Neural cell (in vitro differentiated cells): ENCODE data around the gene C2orf42. TPM values are rescaled to one million over a fixed set of nuclear protein-coding genes. Genes with fewer than 3 reads are reported as not detected.
"Not testable (repeated sequence)": the region's sequence is repeated elsewhere in the genome, so short reads cannot be mapped to it uniquely, and the experiment has no call there.

Experiments used
- H2AFZ ChIP-seq: fragments of 200-600, 300-800 bp; sonication (generic), shearing (Covaris generic); 2 replicates; pipeline ENCODE4 v1.6.0; 2014; ENCODE audit warnings: low read depth, mild to moderate bottlenecking, antibody characterized with exemption, low read length, moderate library complexity
- H3F3A ChIP-seq: fragments of 200-600 bp; shearing (Covaris generic); 2 replicates; pipeline ENCODE4 v1.6.1; 2016; ENCODE audit warnings: mild to moderate bottlenecking, moderate library complexity, mixed read lengths, antibody characterized with exemption, low read length; ENCODE audit not compliant: insufficient read depth, poor library complexity, severe bottlenecking
- H3K27ac ChIP-seq: fragments of 200-600, 300-800 bp; sonication (generic), shearing (Covaris generic); 2 replicates; pipeline ENCODE4 v1.5.1; 2014; ENCODE audit warnings: mild to moderate bottlenecking, low read length, moderate library complexity
- H3K27me3 ChIP-seq: fragments of 300-800, 200-600 bp; sonication (generic), shearing (Covaris generic); 2 replicates; pipeline ENCODE4 v1.6.0; 2014; ENCODE audit warnings: mild to moderate bottlenecking, low read depth, low read length, moderate library complexity; ENCODE audit not compliant: insufficient read depth
- H3K36me3 ChIP-seq: fragments of 300-800, 200-600 bp; sonication (generic), shearing (Covaris generic); 2 replicates; pipeline ENCODE4 v1.5.1; 2014; ENCODE audit warnings: mild to moderate bottlenecking, antibody characterized with exemption, low read length, moderate library complexity; ENCODE audit not compliant: insufficient read depth
- H3K4me2 ChIP-seq: fragments of 300-800, 200-600 bp; sonication (generic), shearing (Covaris generic); 2 replicates; pipeline ENCODE4 v1.6.0; 2014; ENCODE audit warnings: mild to moderate bottlenecking, low read length
- H3K4me3 ChIP-seq: fragments of 300-800, 200-600 bp; sonication (generic), shearing (Covaris generic); 2 replicates; pipeline ENCODE4 v1.5.1; 2014; ENCODE audit warnings: mild to moderate bottlenecking, low read length, moderate library complexity
- H3K79me2 ChIP-seq: fragments of 200-600 bp; shearing (Covaris generic); replicated peaks from 2 replicates; pipeline ENCODE4 v1.6.0; 2014; ENCODE audit warnings: mild to moderate bottlenecking, low read length, moderate library complexity; ENCODE audit not compliant: insufficient read depth
- H3K9ac ChIP-seq: fragments of 300-800, 200-600 bp; sonication (generic), shearing (Covaris generic); 2 replicates; pipeline ENCODE4 v1.6.1; 2016; ENCODE audit warnings: mild to moderate bottlenecking, low read length, mixed read lengths
- H3K9me2 ChIP-seq: fragments of 200-600 bp; shearing (Covaris generic); 2 replicates; pipeline ENCODE4 v1.6.1; 2016; ENCODE audit warnings: mild to moderate bottlenecking, low read length, mixed read lengths; ENCODE audit not compliant: insufficient read depth
- H3K9me3 ChIP-seq: fragments of 200-600, 300-800 bp; sonication (generic), shearing (Covaris generic); 2 replicates; pipeline ENCODE4 v1.6.1; 2016; ENCODE audit warnings: mild to moderate bottlenecking, mixed run types, low read length, moderate library complexity, mixed read lengths
- H4K20me1 ChIP-seq: fragments of 200-600 bp; shearing (Covaris generic); 2 replicates; pipeline ENCODE4 v1.6.1; 2016; ENCODE audit warnings: mild to moderate bottlenecking, mixed run types; ENCODE audit not compliant: insufficient read depth
- EP300 ChIP-seq: fragments of 450-650 bp; conservative IDR thresholded peaks from 2 replicates; pipeline ENCODE4 v1.6.1; 2014; ENCODE audit warnings: antibody characterized with exemption, mild to moderate bottlenecking, moderate library complexity; ENCODE audit not compliant: poor library complexity, severe bottlenecking
- EZH2 ChIP-seq: fragments of 200-600, 300-800 bp; shearing (Covaris generic), sonication (generic); IDR thresholded peaks from 2 replicates; pipeline ENCODE4 v1.6.1; 2014; ENCODE audit warnings: antibody characterized with exemption, low read length, borderline replicate concordance, mild to moderate bottlenecking; ENCODE audit not compliant: insufficient read depth, poor library complexity, severe bottlenecking
- MXI1 ChIP-seq: fragments of 450-650 bp; conservative IDR thresholded peaks from 2 replicates; pipeline ENCODE4 v1.6.1; 2014; ENCODE audit warnings: antibody characterized with exemption, mild to moderate bottlenecking; ENCODE audit not compliant: poor library complexity, severe bottlenecking
- POLR2AphosphoS5 ChIP-seq: IDR thresholded peaks from 2 replicates; pipeline ENCODE4 v1.6.1; 2012
- RAD21 ChIP-seq: fragments of 450-650 bp; conservative IDR thresholded peaks from 2 replicates; pipeline ENCODE4 v1.6.1; 2014; ENCODE audit warnings: antibody characterized with exemption, mild to moderate bottlenecking, moderate library complexity
- SMC3 ChIP-seq: fragments of 450-650 bp; conservative IDR thresholded peaks from 2 replicates; pipeline ENCODE4 v1.6.1; 2014; ENCODE audit warnings: antibody characterized with exemption, mild to moderate bottlenecking, moderate library complexity; ENCODE audit not compliant: poor library complexity
- TAF1 ChIP-seq: IDR thresholded peaks from 2 replicates; pipeline ENCODE4 v1.6.1; 2012; ENCODE audit warnings: low read depth
- polyA plus RNA-seq: library from polyadenylated mRNA; depleted of rRNA; stranded (reverse); fragments of >200 nt; gene quantifications from 2 replicates; pipeline ENCODE4 v1.2.3, GENCODE V29; 2014
- TF ChIP-seq, protein P1 (sequence below): IDR thresholded peaks from 2 replicates; pipeline ENCODE4 v1.6.1; 2012; ENCODE audit warnings: borderline replicate concordance
- TF ChIP-seq, protein P2 (sequence below): fragments of 450-650 bp; IDR thresholded peaks from 2 replicates; pipeline ENCODE4 v1.5.1; 2014; ENCODE audit warnings: antibody characterized with exemption, mild to moderate bottlenecking, moderate library complexity; ENCODE audit not compliant: poor library complexity, severe bottlenecking

C2orf42 gene
- polyA plus RNA-seq, 1 donor from 2014 or later, result 14.4 TPM

DNA sequence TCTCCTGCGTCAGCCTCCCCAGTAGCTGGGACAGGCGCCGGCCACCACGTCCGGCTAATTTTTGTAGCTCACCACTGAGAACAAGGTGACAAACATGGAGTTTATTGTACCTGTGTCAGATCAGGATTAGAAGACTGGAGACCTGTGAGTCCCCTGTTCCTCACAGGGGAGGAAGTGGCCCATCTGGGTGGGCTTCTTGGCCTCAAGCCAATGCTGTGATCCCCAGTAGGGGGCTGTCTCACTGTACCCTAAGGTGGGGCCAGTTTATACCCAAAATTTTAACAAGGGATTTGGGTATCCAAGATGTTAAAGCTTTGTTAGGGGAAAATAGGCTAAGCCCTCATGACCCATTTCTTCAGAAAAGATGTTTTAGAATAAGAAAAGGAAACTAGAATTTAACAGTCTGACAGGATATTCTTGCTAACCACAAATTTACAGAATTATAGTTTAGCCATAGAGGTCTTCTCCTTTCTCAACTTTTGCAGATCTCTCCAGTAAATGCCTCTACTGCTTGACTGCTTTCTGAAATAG lies 87.2 kb downstream of the C2orf42 start:
- H4K20me1 ChIP-seq, result no peaks in the 10 kb centered on the region
- no peaks in the 10 kb centered on the region for H3K9me3 ChIP-seq
- no peaks in the 10 kb centered on the region for H3K36me3 ChIP-seq
- no peaks in the 10 kb centered on the region for H3F3A ChIP-seq
- H3K9ac ChIP-seq, result no peak overlapping the region
- H3K4me2 ChIP-seq, result no peak overlapping the region
- no peaks in the 10 kb centered on the region for H3K9me2 ChIP-seq
- no peak overlapping the region for H3K27ac ChIP-seq
- no peak overlapping the region for H2AFZ ChIP-seq
- TF ChIP-seq, protein P1, sequence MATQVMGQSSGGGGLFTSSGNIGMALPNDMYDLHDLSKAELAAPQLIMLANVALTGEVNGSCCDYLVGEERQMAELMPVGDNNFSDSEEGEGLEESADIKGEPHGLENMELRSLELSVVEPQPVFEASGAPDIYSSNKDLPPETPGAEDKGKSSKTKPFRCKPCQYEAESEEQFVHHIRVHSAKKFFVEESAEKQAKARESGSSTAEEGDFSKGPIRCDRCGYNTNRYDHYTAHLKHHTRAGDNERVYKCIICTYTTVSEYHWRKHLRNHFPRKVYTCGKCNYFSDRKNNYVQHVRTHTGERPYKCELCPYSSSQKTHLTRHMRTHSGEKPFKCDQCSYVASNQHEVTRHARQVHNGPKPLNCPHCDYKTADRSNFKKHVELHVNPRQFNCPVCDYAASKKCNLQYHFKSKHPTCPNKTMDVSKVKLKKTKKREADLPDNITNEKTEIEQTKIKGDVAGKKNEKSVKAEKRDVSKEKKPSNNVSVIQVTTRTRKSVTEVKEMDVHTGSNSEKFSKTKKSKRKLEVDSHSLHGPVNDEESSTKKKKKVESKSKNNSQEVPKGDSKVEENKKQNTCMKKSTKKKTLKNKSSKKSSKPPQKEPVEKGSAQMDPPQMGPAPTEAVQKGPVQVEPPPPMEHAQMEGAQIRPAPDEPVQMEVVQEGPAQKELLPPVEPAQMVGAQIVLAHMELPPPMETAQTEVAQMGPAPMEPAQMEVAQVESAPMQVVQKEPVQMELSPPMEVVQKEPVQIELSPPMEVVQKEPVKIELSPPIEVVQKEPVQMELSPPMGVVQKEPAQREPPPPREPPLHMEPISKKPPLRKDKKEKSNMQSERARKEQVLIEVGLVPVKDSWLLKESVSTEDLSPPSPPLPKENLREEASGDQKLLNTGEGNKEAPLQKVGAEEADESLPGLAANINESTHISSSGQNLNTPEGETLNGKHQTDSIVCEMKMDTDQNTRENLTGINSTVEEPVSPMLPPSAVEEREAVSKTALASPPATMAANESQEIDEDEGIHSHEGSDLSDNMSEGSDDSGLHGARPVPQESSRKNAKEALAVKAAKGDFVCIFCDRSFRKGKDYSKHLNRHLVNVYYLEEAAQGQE, result no peak
- TF ChIP-seq, protein P2, sequence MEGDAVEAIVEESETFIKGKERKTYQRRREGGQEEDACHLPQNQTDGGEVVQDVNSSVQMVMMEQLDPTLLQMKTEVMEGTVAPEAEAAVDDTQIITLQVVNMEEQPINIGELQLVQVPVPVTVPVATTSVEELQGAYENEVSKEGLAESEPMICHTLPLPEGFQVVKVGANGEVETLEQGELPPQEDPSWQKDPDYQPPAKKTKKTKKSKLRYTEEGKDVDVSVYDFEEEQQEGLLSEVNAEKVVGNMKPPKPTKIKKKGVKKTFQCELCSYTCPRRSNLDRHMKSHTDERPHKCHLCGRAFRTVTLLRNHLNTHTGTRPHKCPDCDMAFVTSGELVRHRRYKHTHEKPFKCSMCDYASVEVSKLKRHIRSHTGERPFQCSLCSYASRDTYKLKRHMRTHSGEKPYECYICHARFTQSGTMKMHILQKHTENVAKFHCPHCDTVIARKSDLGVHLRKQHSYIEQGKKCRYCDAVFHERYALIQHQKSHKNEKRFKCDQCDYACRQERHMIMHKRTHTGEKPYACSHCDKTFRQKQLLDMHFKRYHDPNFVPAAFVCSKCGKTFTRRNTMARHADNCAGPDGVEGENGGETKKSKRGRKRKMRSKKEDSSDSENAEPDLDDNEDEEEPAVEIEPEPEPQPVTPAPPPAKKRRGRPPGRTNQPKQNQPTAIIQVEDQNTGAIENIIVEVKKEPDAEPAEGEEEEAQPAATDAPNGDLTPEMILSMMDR, result no peak
- TF ChIP-seq MXI1 (no peak), EZH2 (no peak), TAF1 (no peak), POLR2AphosphoS5 (no peak), RAD21 (no peak), EP300 (no peak), SMC3 (no peak)
- no peaks in the 10 kb centered on the region for H3K79me2 ChIP-seq
- no peaks in the 10 kb centered on the region for H3K27me3 ChIP-seq
- H3K4me3 ChIP-seq, result no peak overlapping the region

DNA sequence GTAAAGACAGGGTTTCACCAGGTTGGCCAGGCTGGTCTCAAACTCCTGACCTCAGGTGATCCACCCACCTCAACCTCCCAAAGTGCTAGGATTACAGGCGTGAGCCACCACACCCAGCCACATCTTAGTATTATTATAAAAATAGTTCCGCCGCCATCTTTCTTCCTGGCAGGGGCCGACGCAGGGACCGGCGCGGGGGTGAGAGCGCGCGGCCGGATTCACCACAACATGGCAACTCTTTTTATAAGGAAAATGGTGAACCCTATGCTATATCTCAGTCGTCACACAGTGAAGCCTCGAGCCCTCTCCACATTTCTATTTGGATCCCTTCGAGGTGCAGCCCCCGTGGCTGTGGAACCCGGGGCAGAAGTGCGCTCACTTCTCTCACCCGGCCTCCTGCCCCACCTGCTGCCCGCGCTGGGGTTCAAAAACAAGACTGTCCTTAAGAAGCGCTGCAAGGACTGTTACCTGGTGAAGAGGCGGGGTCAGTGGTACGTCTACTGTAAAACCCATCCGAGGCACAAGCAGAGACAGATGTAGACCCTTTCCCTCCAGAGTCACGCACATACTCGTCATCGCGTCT lies 88.4 kb downstream of the C2orf42 start:
- not testable (repeated sequence) for H3K79me2 ChIP-seq, H3K27ac ChIP-seq, H4K20me1 ChIP-seq, H3K36me3 ChIP-seq, H3K9me3 ChIP-seq, H3K27me3 ChIP-seq, H3K9me2 ChIP-seq, H3F3A ChIP-seq, H3K4me2 ChIP-seq, H2AFZ ChIP-seq, H3K4me3 ChIP-seq, H3K9ac ChIP-seq

DNA sequence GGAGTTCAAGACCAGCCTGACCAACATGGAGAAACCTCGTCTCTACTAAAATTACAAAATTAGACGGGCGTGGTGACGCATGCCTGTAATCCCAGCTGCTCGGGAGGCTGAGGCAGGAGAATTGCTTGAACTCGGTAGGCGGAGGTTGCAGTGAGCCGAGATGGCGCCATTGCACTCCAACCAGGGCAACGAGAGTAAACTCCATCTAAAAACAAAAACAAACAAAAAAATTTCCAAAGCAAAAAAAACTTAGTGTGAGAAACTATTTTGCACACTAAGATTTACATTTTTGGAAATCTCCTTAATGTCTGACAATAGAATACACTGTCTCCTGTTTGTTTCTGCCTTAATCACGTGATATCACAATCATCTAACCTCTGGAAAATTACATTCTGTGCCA lies 89.1 kb downstream of the C2orf42 start:
- H3K27me3 ChIP-seq, H3K9ac ChIP-seq, H4K20me1 ChIP-seq, H3F3A ChIP-seq, H2AFZ ChIP-seq, H3K36me3 ChIP-seq, H3K27ac ChIP-seq, H3K9me2 ChIP-seq, H3K4me3 ChIP-seq, H3K9me3 ChIP-seq, H3K79me2 ChIP-seq, H3K4me2 ChIP-seq: not testable (repeated sequence)
